Measurements from ENCODE around the gene MAPKBP1. TPM values are rescaled to one million over a fixed set of nuclear protein-coding genes. Genes with fewer than 3 reads are reported as not detected.

MAPKBP1 gene
- total and polyA plus RNA-seq, 2 of the 8 experiments (the other 6 are each of a cell fraction or from before 2014, with no cell fraction given): 4.3 to 11.3 TPM

GRCh38 chr15:41797201-41797944, 23.1 kb downstream of the MAPKBP1 start (continued):
- no peak for TF ChIP-seq USF2 (IDR thresholded peaks at IDR 0.05; ENCODE audit: low read length)
- TF ChIP-seq NRF1 (IDR thresholded peaks at IDR 0.05; ENCODE audit: low read depth, low read length): no peak
- no peak for TF ChIP-seq SIN3A (conservative IDR thresholded peaks at IDR 0.05 in 1 of 2, IDR thresholded peaks at IDR 0.05 in 1 of 2; ENCODE audit: low read depth in 1 of 2, low read length in 2 of 2)
- no peak for TF ChIP-seq GABPA (IDR thresholded peaks at IDR 0.05; ENCODE audit: borderline replicate concordance, insufficient read depth, low read length)
- no peak for TF ChIP-seq CREB1 (IDR thresholded peaks at IDR 0.05)
- no peak for TF ChIP-seq JUND (IDR thresholded peaks at IDR 0.05; ENCODE audit: low read length)
- TF ChIP-seq NANOG (IDR thresholded peaks at IDR 0.05; ENCODE audit: insufficient read depth, low read depth, low read length, poor library complexity, severe bottlenecking): no peak
- no peak for TF ChIP-seq TBP (IDR thresholded peaks at IDR 0.05; ENCODE audit: low read depth, low read length)

Data from H1 (cell line).